Islet of Langerhans (tissue), 1 donor: Measurements from ENCODE around the gene KCNIP4.

Experiments
- FAIRE-seq: peaks from one replicate; lab custom pipeline; 2011; peaks lifted over from hg19 to GRCh38; lab: Jason Lieb, UNC

Gene KCNIP4

GRCh38 chr4:21900211-21900610 is 48.4 kb downstream of the KCNIP4 start:
- FAIRE-seq, result no peak

- no peak for FAIRE-seq
These were observed 50.5 kb downstream of the KCNIP4 start for GRCh38 chr4:21898101-21898500.

DNA sequence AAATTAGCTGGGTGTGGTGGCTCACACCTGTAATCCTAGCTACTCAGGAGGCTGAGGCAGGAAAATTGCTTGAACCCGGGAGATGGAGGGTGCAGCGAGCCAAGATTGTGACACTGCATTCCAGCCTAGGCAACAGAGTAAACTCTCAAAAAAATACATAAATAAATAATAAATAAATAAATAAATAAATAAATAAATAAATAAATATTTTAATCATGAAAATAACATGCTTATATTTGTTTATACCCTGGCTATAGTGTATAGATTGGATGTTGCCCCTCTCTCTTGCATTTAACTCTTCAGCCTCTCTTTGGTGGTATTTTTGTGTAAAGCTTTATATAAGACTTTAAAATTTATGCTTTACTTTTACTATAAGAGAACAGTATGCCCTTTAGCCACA is 51.8 kb downstream of the KCNIP4 start:
- no peak for FAIRE-seq

DNA sequence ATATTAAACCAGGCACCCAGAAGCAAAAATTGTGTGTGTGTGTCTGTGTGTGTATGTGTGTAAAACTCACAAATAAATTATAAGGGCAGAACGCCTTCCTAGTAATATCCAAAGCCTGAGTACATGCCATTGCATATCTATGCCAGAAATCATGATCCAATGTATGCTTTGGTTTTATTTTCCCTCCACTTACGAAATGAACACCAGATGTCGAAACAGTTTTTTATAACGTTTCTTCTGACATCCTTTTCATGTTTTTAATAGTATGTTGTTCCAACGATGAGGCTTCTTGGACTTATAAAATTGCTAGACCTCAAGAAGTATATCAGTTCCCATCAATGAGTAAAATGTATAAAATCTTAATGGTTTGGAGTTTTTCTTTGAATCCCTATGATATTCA is 55.4 kb downstream of the KCNIP4 start:
- no peak for FAIRE-seq

DNA sequence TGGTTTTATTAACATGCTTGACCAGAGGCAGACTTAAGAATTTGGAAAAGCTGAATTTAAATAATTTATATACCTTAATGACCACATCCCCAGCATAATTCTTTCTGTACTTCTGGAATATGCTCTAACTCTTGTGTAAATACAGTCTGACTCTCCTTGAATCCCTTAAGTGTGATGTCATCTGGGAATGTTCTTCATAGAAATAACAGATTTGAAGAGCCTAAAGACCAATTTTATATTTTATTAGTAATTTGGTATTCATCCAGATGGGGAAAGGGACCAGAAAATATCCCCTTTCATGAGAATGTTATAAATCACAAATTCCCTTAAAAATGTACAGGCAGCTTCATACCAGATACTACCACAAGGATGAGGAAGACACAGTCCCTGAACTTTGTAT is 58.3 kb downstream of the KCNIP4 start:
- FAIRE-seq, result no peak

DNA sequence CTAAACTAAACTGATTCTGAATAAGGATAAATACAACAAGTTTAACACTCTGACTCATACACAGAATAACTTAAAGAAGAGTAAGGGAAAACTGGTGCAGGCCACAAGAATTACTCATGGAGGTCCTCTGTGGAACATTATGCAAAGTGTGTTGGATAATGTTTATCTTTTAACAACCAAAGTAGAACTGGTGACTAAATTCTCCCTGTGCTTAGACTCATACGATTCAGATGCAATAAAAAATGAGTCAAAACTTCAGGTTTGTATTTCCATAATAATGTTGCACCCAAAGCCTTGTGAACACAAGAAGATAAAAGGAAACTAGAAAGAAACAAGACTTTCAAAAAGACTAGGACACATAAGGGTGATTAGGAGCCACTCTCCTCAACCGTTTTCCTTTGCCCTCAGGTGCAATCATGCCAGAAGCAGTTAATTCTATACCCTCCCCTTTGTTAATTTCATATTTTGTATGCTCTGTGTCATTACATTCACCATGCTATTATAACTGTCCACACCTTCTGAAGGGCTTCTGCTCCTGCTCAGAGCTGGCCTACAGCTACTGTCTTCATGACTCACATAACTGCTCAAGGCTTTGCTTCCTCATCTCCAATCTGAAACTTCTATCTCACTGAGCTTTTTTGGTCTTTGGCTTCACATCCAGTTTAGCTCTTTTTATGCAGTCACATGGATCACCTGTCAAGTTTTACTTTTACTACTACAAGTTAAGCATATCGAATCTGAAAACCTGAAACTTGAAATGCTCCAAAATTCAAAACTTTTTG is 60.2 kb downstream of the KCNIP4 start:
- no peak for FAIRE-seq

- no peak for FAIRE-seq
These were observed 61.1 kb downstream of the KCNIP4 start for GRCh38 chr4:21887481-21887880.

DNA sequence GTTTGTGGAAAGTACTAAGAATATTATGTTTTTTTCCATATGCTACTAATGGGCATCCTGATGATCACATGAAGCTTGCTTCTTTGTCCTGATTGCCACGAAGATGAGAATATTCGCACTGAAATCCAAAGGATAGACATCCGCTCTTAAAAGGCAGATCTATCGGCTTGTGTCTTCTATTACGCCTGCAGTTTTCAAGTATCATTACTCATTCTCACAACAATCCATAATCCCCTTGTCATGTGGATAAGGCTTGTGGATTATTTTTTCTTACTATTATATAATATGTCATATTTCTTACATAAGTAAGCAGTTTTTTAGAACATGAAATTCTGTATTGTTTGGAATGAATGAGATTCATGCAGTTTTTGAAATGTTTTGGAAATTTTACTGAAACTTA is 62.8 kb downstream of the KCNIP4 start:
- no peak for FAIRE-seq

DNA sequence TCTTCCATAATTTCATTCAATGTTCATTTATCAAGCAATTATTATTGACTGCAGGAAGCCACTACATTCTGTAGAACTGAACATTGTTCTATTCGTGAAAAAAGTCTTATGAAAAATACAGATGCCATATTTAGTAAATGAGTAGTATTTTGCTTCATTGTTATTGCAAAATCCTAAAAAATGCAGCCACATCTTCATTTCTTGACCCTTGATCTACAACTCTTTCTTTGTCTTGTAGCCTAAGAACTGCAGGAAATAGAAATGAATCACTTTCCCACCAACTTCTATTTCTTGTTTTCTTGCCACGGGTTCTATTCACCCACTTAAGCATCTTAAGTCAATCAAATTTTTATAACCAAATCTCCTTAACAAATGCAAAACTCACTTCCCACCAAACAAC is 63.3 kb downstream of the KCNIP4 start:
- FAIRE-seq, result no peak

DNA sequence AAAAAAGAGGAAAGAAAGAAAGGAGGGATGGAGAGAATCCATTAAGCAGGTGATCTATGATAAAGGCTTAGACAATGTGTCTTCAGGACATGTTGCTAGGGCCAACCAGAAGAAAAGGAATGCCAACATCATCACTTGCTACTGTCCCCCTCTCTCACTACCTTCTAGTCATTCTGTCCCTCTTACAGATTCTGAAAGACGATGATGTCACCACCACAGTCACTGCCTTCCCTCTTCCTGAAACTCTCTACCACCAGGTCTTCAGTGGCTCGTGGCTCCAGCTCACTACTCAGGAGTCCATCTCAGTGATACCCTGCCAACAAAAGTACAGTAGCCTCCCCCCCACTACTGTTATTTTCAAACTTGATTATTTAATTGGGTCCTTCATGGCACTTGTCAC is 64.0 kb downstream of the KCNIP4 start:
- FAIRE-seq, result no peak

- no peak for FAIRE-seq
These were observed 66.3 kb downstream of the KCNIP4 start for GRCh38 chr4:21882051-21882839.

DNA sequence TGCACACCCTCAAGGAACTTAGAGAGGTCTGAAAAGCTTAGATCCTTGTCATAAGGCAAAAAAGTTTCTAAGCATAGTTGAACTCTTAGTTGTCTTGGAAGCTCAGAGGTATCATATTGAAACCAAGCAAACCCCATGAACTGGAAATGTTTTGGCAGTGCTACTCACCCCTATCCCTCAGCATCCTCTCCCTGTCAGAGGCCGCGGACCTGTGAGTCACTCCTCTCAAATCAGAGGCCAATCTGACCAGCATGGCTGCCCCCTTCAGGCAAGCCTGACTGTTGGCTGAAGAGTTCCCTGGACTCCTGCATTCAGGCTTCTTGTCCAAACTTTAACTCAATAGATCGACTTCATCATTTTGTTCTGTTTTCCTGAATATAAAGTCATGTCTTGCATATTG is 69.4 kb downstream of the KCNIP4 start:
- FAIRE-seq, result no peak

DNA sequence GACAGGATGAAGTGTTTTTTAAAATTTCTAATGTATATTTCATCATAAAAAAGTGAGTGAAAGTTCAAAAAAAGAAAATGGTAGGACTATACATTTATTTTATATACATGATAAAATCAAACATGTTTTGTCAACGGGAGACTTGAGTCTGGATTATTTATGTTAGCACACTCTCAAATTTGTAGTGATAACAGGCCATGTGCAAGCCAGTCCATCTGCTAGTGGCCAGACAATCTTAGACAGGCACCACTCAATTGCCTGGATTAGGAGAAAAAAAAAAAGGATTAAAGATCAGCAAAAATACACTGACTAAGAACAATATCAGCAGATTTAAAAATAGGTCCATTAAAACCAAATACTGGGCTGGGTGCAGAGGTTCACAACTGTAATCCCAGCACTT is 71.9 kb downstream of the KCNIP4 start:
- FAIRE-seq, result no peak

DNA sequence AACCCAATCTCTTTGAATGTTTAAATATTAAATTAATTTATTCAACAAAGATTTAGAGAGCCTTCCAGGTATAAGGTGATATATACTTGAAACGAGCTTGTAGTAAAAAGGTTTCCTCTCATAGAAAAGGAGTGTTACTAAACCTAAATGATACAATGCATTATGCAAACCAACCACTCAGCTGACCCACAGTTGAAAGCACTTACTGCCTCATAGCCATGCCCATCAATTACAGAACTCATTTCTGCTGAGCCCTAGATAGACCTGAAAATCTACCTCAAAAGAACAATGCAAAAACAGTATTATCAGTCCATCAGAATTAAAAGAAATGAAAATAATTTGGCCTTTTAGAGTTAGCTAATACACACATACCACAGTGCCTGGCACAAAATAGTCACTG is 75.4 kb downstream of the KCNIP4 start:
- no peak for FAIRE-seq

DNA sequence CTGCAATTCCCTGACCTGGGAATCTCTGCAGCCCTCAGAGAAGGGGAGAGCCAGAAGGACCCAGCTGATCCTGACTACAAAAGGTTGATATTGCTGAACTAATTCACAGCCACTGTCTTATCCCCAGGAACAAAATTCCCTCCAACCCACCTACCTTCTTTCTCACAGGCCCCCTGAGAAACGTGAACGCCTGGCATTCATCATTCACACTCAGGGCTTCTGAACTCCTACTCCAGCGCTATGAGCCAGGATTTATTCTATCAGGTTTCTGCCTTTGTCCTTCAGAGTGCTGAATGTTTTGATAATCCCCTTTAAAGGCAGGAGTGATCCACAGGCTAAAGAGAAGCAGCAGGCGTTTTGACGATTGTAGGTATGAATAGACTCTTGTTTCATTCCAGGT is 76.5 kb downstream of the KCNIP4 start:
- FAIRE-seq, result no peak

GRCh38 chr4:21869978-21870745 is 78.4 kb downstream of the KCNIP4 start:
- no peak for FAIRE-seq

DNA sequence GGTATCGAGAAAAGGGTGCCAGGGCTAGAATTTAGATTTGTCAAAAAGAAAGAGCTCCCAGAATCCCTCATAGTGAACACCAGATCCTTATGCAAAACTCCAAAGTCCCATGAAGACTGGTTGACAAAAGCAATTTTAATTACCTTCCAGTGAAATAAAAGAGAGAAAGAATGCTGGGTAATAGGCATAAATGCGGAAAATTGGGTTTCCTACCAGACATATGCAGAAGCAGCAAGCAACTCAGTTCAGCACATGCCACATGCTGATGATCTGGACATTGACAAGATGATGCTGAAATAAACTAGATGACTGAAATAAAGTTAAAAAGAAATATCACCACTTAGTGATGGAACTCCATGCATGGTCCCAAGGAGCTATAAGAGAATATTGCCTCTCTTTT is 83.9 kb downstream of the KCNIP4 start:
- FAIRE-seq, result no peak

GRCh38 chr4:21862917-21863316 is 85.7 kb downstream of the KCNIP4 start:
- no peak for FAIRE-seq

GRCh38 chr4:21858971-21859370 is 89.6 kb downstream of the KCNIP4 start:
- no peak for FAIRE-seq

- no peak for FAIRE-seq
These were observed 91.8 kb downstream of the KCNIP4 start for GRCh38 chr4:21856754-21857153.

DNA sequence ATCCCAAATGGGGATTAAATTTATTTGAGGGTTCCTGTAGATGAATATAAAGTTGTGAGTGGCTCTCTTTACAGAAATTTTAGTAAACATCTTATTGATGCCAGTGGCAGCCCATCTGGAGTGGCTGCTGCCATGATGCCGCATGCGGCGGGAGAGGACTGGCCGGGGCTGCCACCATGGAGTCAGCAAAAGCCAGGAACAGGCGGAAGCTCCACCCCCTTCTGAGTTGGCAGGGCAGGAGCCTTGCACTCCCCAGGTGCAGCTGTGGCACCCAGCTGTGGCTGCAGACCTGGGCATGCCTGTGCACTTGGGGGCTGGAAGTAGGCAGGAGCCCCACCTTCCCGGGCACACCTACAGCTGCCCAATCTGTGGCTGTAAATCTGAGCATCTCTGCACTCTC is 92.3 kb downstream of the KCNIP4 start:
- no peak for FAIRE-seq

DNA sequence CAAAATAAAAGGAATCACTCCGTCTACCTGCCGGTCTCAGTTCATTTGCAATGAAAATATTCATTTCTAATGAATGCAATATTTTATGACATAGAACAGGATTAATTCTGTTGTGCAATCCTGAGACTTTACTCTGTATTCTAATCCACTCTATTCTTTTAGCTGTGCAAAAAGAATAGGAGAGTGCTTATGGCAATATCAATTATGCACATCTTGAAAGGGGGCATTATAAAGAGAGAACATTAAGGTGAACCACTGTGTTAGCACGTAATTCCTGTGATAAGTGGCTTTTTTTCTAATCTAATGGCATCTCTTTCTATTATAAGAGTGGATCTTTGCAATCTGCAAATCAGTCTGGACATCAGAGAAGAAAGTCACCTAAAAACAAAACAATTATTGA is 99.5 kb downstream of the KCNIP4 start:
- no peak for FAIRE-seq

GRCh38 chr4:21848021-21848420 is 100.6 kb downstream of the KCNIP4 start:
- FAIRE-seq, result no peak
